ENCODE measurements around the gene KIFBP. TPM values are rescaled to one million over a fixed set of nuclear protein-coding genes. Genes with fewer than 3 reads are reported as not detected.

Gene KIFBP
- polyA plus RNA-seq, 1 of the 3 experiments (the other 2 are of a cell fraction) = 16.9 TPM

GRCh38 chr10:69051710-69052487 is 63.3 kb downstream of the KIFBP start:
- no peak overlapping the region for H2AFZ ChIP-seq (ENCODE audit: low read depth)
- H3K27me3 ChIP-seq (ENCODE audit: insufficient read depth) = no peaks in the 10 kb centered on the region
- ChIA-PET POLR2A (no interaction called here), CTCF (no interaction called here)
- H3K9ac ChIP-seq = no peak overlapping the region
- TF ChIP-seq MAX (IDR thresholded peaks at IDR 0.05; ENCODE audit: low read depth) = no peak
- TF ChIP-seq REST (IDR thresholded peaks at IDR 0.05; ENCODE audit: low read depth, low read length) = no peak
- TF ChIP-seq USF1 (IDR thresholded peaks at IDR 0.05; ENCODE audit: borderline replicate concordance, low read depth) = no peak
- no peak for TF ChIP-seq RFX5 (IDR thresholded peaks at IDR 0.05; ENCODE audit: low read length)
- no peak for TF ChIP-seq GATA2 (CRISPR knock-in tag; IDR thresholded peaks at IDR 0.05)
- TF ChIP-seq SIN3A (IDR thresholded peaks at IDR 0.05; ENCODE audit: borderline replicate concordance, low read depth, low read length) = no peak
- no peak for TF ChIP-seq CHD2 (IDR thresholded peaks at IDR 0.05; ENCODE audit: low read length, partially characterized antibody)
- no peak for TF ChIP-seq RXRA (IDR thresholded peaks at IDR 0.05; ENCODE audit: borderline replicate concordance, low read depth)
- TF ChIP-seq FOXM1 (IDR thresholded peaks at IDR 0.05; ENCODE audit: low read depth) = no peak
- TF ChIP-seq IRF3 (IDR thresholded peaks at IDR 0.05; ENCODE audit: low read depth, low read length) = no peak
- no peak for TF ChIP-seq TAF1 (IDR thresholded peaks at IDR 0.05; ENCODE audit: borderline replicate concordance, low read depth, low read length)
- TF ChIP-seq NRF1 (IDR thresholded peaks at IDR 0.05; ENCODE audit: low read depth, low read length) = no peak
- no peaks in the 10 kb centered on the region for H3K79me2 ChIP-seq (ENCODE audit: insufficient read depth)
- 71% methylated on average over 9 of the region's 10 CpGs for WGBS (ENCODE audit: low lambda C conversion rate)
- no peak overlapping the region for H3K27ac ChIP-seq (ENCODE audit: low read depth in 2 of 2, low read length in 1 of 2)
- H3F3A ChIP-seq (replicated peaks; ENCODE audit: insufficient read depth) = no peaks in the 10 kb centered on the region
- H3K9me2 ChIP-seq = no peaks in the 10 kb centered on the region
- H3K4me3 ChIP-seq (ENCODE audit: low read depth in 2 of 2, low read length in 1 of 2) = no peak overlapping the region
- H3K9me3 ChIP-seq = no peaks in the 10 kb centered on the region
- no peak for DNase-seq
- H3K4me1 ChIP-seq (ENCODE audit: control insufficient read depth in 1 of 2, insufficient read depth in 2 of 2, low read depth in 1 of 2, low read length in 1 of 2) = no peaks in the 10 kb centered on the region
- H3K36me3 ChIP-seq (replicated peaks in 1 of 2; ENCODE audit: control insufficient read depth in 1 of 2, insufficient read depth in 2 of 2, low read length in 1 of 2) = no peaks in the 10 kb centered on the region
- no peak overlapping the region for H3K4me2 ChIP-seq
- H4K20me1 ChIP-seq (ENCODE audit: insufficient read depth) = no peaks in the 10 kb centered on the region
